Panc1 (cell line): ENCODE measurements around the gene SMC5. TPM values are rescaled to one million over a fixed set of nuclear protein-coding genes. Genes with fewer than 3 reads are reported as not detected.
A peak's percentile ranks its signal among the peaks of the same experiment; 100 is the strongest.

ENCODE experiments used
- ATAC-seq: fragments of 200-7000 bp; cut with Tn5 transposase; 2 replicates; pipeline ENCODE4 v1.9.1; 2020; ENCODE audit warnings: mild to moderate bottlenecking, moderate library complexity
- BruUV-seq: library from RNA; stranded (reverse); fragments of 400-500 nt; replicated peaks from 2 replicates; lab custom pipeline; 2021; lab: Mats Ljungman, UMichigan
- CTCF ChIA-PET: fragments of 300-600 bp; sonication (Branson Sonifier 250); formaldehyde crosslinking; loops from one replicate; lab custom pipeline; 2022; ENCODE audit warnings: antibody characterized with exemption; lab: Charles Lee
- POLR2A ChIA-PET: fragments of 300-600 bp; sonication (Branson Sonifier 250); formaldehyde crosslinking; loops from one replicate; lab custom pipeline; 2022; ENCODE audit warnings: antibody characterized with exemption; lab: Charles Lee
- DNase-seq: peaks from one replicate; pipeline ENCODE4 v3.0.0-alpha.2; 2010; ENCODE audit warnings: low read depth, low spot score
- H3K27ac ChIP-seq: 2 replicates; pipeline ENCODE4 v1.5.1; 2011; ENCODE audit warnings: mild to moderate bottlenecking, low read length, inconsistent platforms
- H3K27me3 ChIP-seq: fragments of 200-500 bp; sonication (Bioruptor generic); 2 replicates; pipeline ENCODE4 v1.6.0; 2014; ENCODE audit warnings: low read length, inconsistent platforms; ENCODE audit not compliant: control insufficient read depth, insufficient read depth
- H3K36me3 ChIP-seq: fragments of 200-500 bp; sonication (Bioruptor generic); 2 replicates; pipeline ENCODE4 v1.5.1; 2014; ENCODE audit warnings: inconsistent platforms, mild to moderate bottlenecking, low read length, moderate library complexity; ENCODE audit not compliant: control insufficient read depth, insufficient read depth
- H3K4me1 ChIP-seq: 2 replicates; pipeline ENCODE4 v1.5.1; 2011; ENCODE audit warnings: inconsistent platforms, mild to moderate bottlenecking, low read length, moderate library complexity; ENCODE audit not compliant: control insufficient read depth, insufficient read depth
- H3K4me3 ChIP-seq, 2 experiments: 2 replicates each; pipeline ENCODE4 v1.5.1; 2011 to 2012; ENCODE audit warnings: low read depth in 2 of 2, low read length in 2 of 2, mild to moderate bottlenecking in 2 of 2, inconsistent platforms in 1 of 2, moderate library complexity in 1 of 2
- H3K9me3 ChIP-seq: fragments of 200-500 bp; sonication (Bioruptor generic); 2 replicates; pipeline ENCODE4 v1.5.1; 2014; ENCODE audit warnings: low read depth, mild to moderate bottlenecking, inconsistent platforms, low read length, moderate library complexity; ENCODE audit not compliant: control insufficient read depth, insufficient read depth
- CTCF ChIP-seq: fragments of 450-650 bp; IDR thresholded peaks from 2 replicates; pipeline ENCODE4 v1.5.1; 2017; ENCODE audit warnings: mild to moderate bottlenecking
- POLR2AphosphoS5 ChIP-seq: IDR thresholded peaks from 2 replicates; pipeline ENCODE4 v1.6.1; 2012; ENCODE audit warnings: mild to moderate bottlenecking, low read depth, low read length, moderate library complexity
- SIN3A ChIP-seq: IDR thresholded peaks from 2 replicates; pipeline ENCODE4 v1.6.1; 2012; ENCODE audit warnings: low read depth, mild to moderate bottlenecking, low read length, moderate library complexity, borderline replicate concordance; ENCODE audit not compliant: insufficient read depth
- TCF7L2 ChIP-seq: IDR thresholded peaks from 2 replicates; pipeline ENCODE4 v1.6.1; 2011; ENCODE audit warnings: mild to moderate bottlenecking, low read depth, low read length, inconsistent platforms
- in situ Hi-C: cut with HindIII; loops from 2 replicates; pipeline ENCODE4 v1.10.0; 2016; ENCODE audit warnings: low sequenced_read_pairs, low pct_unique_long_range_greater_than_20kb
- intact Hi-C: fragments of 100-400 bp; cut with micrococcal nuclease; formaldehyde crosslinking; loops from one replicate; pipeline ENCODE4 v1.10.0; 2022; ENCODE audit not compliant: unreplicated experiment
- total RNA-seq: library from RNA; stranded (reverse); gene quantifications from one replicate; pipeline ENCODE4 v1.2.1, GENCODE V29; 2021; ENCODE audit not compliant: unreplicated experiment
- TF ChIP-seq, protein P1 (sequence below), 2 experiments: IDR thresholded peaks; 2 replicates each; pipeline ENCODE4 v1.6.1; 2011 to 2012; ENCODE audit warnings: low read depth in 2 of 2, control low read depth in 1 of 2, low read length in 1 of 2, mild to moderate bottlenecking in 1 of 2, moderate library complexity in 1 of 2; ENCODE audit not compliant: insufficient read depth in 1 of 2

SMC5 gene
- total RNA-seq, 1 experiment from 2014 or later: 12.9 TPM

- no TSS peak for BruUV-seq
- no peak for DNase-seq
- no peaks in the 10 kb centered on the region for H3K9me3 ChIP-seq
- no peaks in the 10 kb centered on the region for H3K36me3 ChIP-seq
- TF ChIP-seq SIN3A: no peak
- no peak for TF ChIP-seq POLR2AphosphoS5
- TF ChIP-seq CTCF: peak; percentile 53
- in situ Hi-C loops: no loop called here
- CTCF ChIA-PET: no interaction called here
- no peaks in the 10 kb centered on the region for H3K27me3 ChIP-seq
- POLR2A ChIA-PET: no interaction called here
- no peaks in the 10 kb centered on the region for H3K4me1 ChIP-seq
- no peak overlapping the region for H3K4me3 ChIP-seq
- intact Hi-C loops: no loop called here
- ATAC-seq: peak; percentile 69; the same call in 1 of the 2 replicates
- H3K27ac ChIP-seq: no peak overlapping the region
Measured at GRCh38 chr9:70392189-70392588, 133.4 kb downstream of the SMC5 start.

DNA sequence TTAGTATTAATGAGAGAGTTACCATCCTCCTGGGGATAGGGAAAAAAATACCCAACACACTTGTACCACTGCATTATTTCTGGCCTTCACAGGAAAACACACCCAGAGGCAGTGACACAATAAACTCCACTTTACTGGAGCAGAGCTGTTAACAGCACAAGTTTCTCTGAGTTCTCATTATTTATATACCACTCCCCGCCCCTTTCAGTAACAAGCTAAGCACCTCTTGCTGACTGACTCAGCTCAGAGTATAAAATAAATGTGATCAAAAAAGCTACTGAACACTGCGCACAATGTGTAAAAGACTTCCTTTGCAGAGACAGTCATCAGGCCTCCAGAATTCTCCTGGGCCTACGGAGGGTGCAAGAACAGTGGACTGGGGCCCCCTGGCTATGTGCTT lies 134.1 kb downstream of the SMC5 start:
- in situ Hi-C loops: no loop called here
- DNase-seq (no peak), ATAC-seq (no peak)
- Histone ChIP-seq H3K4me3 (no peak overlapping the region), H3K27me3 (no peaks in the 10 kb centered on the region), H3K27ac (no peak overlapping the region), H3K9me3 (no peaks in the 10 kb centered on the region), H3K4me1 (no peaks in the 10 kb centered on the region), H3K36me3 (no peaks in the 10 kb centered on the region)
- POLR2A ChIA-PET: no interaction called here
- no TSS peak for BruUV-seq
- intact Hi-C loops: no loop called here
- CTCF ChIA-PET: no interaction called here
- TF ChIP-seq, protein P1, sequence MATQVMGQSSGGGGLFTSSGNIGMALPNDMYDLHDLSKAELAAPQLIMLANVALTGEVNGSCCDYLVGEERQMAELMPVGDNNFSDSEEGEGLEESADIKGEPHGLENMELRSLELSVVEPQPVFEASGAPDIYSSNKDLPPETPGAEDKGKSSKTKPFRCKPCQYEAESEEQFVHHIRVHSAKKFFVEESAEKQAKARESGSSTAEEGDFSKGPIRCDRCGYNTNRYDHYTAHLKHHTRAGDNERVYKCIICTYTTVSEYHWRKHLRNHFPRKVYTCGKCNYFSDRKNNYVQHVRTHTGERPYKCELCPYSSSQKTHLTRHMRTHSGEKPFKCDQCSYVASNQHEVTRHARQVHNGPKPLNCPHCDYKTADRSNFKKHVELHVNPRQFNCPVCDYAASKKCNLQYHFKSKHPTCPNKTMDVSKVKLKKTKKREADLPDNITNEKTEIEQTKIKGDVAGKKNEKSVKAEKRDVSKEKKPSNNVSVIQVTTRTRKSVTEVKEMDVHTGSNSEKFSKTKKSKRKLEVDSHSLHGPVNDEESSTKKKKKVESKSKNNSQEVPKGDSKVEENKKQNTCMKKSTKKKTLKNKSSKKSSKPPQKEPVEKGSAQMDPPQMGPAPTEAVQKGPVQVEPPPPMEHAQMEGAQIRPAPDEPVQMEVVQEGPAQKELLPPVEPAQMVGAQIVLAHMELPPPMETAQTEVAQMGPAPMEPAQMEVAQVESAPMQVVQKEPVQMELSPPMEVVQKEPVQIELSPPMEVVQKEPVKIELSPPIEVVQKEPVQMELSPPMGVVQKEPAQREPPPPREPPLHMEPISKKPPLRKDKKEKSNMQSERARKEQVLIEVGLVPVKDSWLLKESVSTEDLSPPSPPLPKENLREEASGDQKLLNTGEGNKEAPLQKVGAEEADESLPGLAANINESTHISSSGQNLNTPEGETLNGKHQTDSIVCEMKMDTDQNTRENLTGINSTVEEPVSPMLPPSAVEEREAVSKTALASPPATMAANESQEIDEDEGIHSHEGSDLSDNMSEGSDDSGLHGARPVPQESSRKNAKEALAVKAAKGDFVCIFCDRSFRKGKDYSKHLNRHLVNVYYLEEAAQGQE (IDR thresholded peaks at IDR 0.05; ENCODE audit: insufficient read depth in 1 of 2, low read depth in 2 of 2, low read length in 1 of 2): no peak
- TF ChIP-seq TCF7L2 (no peak), CTCF (no peak), SIN3A (no peak), POLR2AphosphoS5 (no peak)
